Brain microvascular endothelial cell (primary cell): ENCODE data around the gene FRMPD4.

ENCODE experiments used
- DNase-seq: peaks from one replicate; pipeline ENCODE4 v3.0.0-alpha.2; 2020
- H3K27ac ChIP-seq: fragments of 250-450 bp; sonication (Bioruptor Pico); 2 replicates; pipeline ENCODE4 v1.5.1; 2020; ENCODE audit warnings: mild to moderate bottlenecking, moderate library complexity
- H3K27me3 ChIP-seq: fragments of 250-450 bp; sonication (Bioruptor Pico); replicated peaks from 2 replicates; pipeline ENCODE4 v1.5.1; 2020; ENCODE audit warnings: mild to moderate bottlenecking
- H3K36me3 ChIP-seq: fragments of 250-450 bp; sonication (Bioruptor Pico); replicated peaks from 2 replicates; pipeline ENCODE4 v1.5.1; 2020; ENCODE audit warnings: mild to moderate bottlenecking
- H3K4me3 ChIP-seq: 2 replicates; pipeline ENCODE4 v1.5.1; 2011; ENCODE audit warnings: low read depth, mild to moderate bottlenecking, control low read depth, low read length, moderate library complexity
- in situ Hi-C: cut with HindIII; loops from 2 replicates; pipeline ENCODE4 v1.10.0; 2017; ENCODE audit warnings: low sequenced_read_pairs, low pct_ligation_motif_present
- TF ChIP-seq, protein P1 (sequence below): IDR thresholded peaks from 2 replicates; pipeline ENCODE4 v1.5.1; 2011; ENCODE audit warnings: low read depth, mild to moderate bottlenecking, moderate library complexity, low read length, control low read depth, inconsistent platforms; ENCODE audit errors: missing control alignments

The FRMPD4 gene

DNA sequence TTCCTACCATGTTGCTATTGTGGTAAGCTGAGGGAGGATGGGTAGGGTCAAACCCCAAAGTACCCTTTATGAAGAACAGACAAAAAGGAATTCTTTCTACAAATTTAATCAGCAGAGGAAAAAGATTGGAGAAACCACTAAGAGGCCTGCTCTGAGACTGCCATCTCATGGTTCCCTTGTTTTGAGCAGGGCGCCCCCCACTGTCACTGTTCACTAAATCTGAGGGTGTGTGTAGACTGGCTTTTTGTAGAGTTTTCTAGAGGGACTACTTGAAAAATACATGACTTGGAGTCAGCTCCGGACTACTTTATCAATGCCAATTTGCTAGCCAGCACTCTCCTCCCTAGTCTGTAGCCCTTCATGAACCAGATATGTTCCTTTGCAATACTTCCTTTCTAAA is 324.8 kb downstream of the FRMPD4 start:
- no peak overlapping the region for H3K27ac ChIP-seq
- in situ Hi-C loops = no loop called here
- H3K27me3 ChIP-seq = no peaks in the 10 kb centered on the region

DNA sequence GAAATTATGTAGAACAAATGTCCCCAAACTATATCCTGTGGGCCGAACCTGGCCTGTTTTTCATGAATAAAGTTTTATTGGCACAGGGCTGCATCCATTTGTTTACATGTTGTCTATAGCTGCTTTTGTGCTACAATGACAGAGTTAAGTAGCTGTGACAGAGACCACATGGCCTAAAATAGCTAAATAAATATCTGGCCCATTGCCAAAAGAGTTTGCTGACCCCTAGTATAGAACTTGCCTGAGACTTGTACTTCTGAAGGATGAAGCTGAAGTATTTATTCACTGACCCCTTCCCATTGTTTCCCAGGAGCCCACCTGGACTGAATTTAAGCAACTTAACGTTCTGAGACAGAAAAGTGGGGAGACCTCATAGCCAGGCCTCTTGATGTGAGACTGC is 325.6 kb downstream of the FRMPD4 start:
- no peak overlapping the region for H3K27ac ChIP-seq
- H3K36me3 ChIP-seq = no peaks in the 10 kb centered on the region
- DNase-seq = no peak
- TF ChIP-seq, protein P1, sequence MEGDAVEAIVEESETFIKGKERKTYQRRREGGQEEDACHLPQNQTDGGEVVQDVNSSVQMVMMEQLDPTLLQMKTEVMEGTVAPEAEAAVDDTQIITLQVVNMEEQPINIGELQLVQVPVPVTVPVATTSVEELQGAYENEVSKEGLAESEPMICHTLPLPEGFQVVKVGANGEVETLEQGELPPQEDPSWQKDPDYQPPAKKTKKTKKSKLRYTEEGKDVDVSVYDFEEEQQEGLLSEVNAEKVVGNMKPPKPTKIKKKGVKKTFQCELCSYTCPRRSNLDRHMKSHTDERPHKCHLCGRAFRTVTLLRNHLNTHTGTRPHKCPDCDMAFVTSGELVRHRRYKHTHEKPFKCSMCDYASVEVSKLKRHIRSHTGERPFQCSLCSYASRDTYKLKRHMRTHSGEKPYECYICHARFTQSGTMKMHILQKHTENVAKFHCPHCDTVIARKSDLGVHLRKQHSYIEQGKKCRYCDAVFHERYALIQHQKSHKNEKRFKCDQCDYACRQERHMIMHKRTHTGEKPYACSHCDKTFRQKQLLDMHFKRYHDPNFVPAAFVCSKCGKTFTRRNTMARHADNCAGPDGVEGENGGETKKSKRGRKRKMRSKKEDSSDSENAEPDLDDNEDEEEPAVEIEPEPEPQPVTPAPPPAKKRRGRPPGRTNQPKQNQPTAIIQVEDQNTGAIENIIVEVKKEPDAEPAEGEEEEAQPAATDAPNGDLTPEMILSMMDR = no peak
- no peaks in the 10 kb centered on the region for H3K27me3 ChIP-seq
- no peak overlapping the region for H3K4me3 ChIP-seq
- in situ Hi-C loops = no loop called here

More for the DNA sequence above, 324.8 kb downstream of the FRMPD4 start:
- no peak for DNase-seq
- Histone ChIP-seq H3K4me3 (no peak overlapping the region), H3K36me3 (no peaks in the 10 kb centered on the region)
- TF ChIP-seq, protein P1 = no peak

DNA sequence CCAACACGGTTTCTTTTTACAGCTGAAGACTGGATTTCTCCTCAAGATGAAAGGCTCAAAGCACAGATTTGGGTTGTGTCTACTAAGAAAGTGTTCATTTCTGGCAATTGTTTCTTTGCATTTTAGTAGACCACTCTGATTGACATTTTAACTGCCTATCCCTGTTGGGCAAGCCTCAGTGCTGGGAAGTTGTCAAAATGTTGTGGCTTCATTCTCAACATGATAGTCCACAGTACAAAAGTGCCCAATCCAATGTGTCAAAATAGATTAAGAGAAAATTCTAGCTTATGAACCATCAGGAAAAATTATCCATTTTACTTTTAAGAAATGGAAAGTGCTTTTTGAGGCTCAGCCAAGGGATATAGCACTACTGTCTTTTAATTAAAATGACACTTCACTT is 329.0 kb downstream of the FRMPD4 start:
- Histone ChIP-seq H3K4me3 (no peak overlapping the region), H3K27me3 (no peaks in the 10 kb centered on the region), H3K36me3 (no peaks in the 10 kb centered on the region), H3K27ac (no peak overlapping the region)
- TF ChIP-seq, protein P1 = no peak
- DNase-seq = no peak
- in situ Hi-C loops = no loop called here

DNA sequence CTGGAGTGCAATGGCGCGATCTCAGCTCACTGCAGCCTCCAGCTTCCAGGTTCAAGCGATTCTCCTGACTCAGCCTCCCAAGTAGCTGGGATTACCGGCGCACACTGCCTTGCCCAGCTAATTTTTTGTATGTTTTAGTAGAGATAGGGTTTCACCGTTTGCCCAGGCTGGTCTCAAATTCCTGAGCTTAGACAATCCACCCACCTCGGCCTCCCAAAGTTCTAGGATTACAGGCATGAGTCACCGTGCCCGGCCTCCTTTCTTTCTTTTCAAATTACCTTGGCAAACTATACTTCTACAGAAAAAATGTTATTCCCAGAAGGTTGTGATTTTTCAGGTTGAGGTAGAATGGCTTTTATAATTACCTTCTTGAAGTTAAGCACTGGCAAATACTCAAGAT is 331.0 kb downstream of the FRMPD4 start:
- DNase-seq = no peak
- no peak overlapping the region for H3K27ac ChIP-seq
- H3K27me3 ChIP-seq = no peaks in the 10 kb centered on the region
- TF ChIP-seq, protein P1 = no peak
- in situ Hi-C loops = no loop called here
- no peaks in the 10 kb centered on the region for H3K36me3 ChIP-seq
- no peak overlapping the region for H3K4me3 ChIP-seq

DNA sequence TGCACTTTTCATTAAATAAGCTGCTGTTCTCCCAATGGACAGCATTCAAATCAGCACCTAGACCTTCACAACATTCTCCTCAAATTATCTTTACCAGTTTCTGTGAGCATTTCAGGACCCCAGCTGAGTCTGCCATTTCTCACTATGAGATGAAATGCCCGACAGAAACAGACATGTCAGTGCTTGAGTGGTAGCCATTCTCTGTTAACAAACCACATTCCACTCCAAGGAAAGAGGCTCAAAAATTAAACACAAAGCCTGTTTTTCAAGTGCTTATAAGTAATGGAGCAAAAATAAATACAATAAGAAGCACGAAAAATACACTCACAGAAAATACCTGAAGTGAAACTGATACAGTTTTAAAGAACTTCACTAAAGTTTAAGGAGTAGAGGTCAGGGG is 332.8 kb downstream of the FRMPD4 start:
- in situ Hi-C loops = no loop called here
- no peak for DNase-seq
- Histone ChIP-seq H3K27me3 (no peaks in the 10 kb centered on the region), H3K4me3 (no peak overlapping the region), H3K27ac (no peak overlapping the region), H3K36me3 (no peaks in the 10 kb centered on the region)
- TF ChIP-seq, protein P1 = no peak

DNA sequence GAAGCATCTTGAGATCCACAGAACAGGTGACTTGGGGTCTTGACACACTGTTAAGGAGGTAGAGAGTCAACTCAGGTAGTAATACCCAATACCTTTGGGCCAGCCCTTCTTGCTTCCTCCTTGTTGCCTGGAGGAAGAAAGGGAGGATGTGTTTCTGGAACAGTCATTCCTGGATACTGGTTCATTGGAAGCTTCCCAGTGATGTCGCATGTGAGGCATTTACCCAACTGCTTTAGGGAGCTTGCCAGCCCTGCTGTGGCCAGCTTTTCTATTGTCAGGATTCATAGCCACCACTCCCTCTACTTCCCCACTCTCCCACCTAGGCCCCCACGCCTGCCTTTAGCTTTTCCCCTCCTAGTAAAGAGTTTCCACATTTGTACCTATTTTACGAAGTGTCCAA is 342.7 kb downstream of the FRMPD4 start:
- Histone ChIP-seq H3K4me3 (no peak overlapping the region), H3K36me3 (no peaks in the 10 kb centered on the region), H3K27ac (no peak overlapping the region), H3K27me3 (no peaks in the 10 kb centered on the region)
- TF ChIP-seq, protein P1 = no peak
- DNase-seq = no peak
- in situ Hi-C loops = no loop called here
